ENCODE data around the gene SIPA1L3. TPM values are rescaled to one million over a fixed set of nuclear protein-coding genes. Genes with fewer than 3 reads are reported as not detected.

SIPA1L3 gene
- polyA plus RNA-seq, 2 of the 4 experiments (the other 2 are of a cell fraction), result 28.9 to 50.6 TPM

DNA sequence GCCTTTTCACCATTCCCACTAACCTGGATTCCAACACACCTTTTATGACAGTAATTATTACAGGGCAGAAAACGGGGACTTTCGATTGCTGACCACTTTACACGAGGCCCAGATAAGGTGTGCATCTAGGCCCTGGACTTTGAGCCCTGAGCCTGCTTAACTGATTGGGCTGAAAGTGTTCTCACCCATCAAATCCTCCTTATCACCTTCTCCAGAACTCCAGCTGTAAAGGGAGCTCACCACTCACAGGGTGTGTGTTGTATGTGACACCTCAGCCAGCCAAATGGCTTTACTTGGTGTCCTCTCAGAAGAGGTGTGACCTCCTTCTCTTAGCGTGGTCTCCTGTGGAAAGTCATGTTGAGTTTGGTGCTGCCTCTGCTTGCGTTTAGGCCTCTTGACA lies 36.5 kb downstream of the SIPA1L3 start:
- CTCF ChIA-PET, result interaction anchor here (0.9 to 1.7 kb wide), 3 partner anchors 10 to 22 kb away, joined by 3 to 5 read pairs (median 4); no protein-coding TSS in a partner anchor
- no peak for ATAC-seq
- 88% methylated on average over 5 of the region's 5 CpGs for WGBS (ENCODE audit: missing lambda C conversion rate)

DNA sequence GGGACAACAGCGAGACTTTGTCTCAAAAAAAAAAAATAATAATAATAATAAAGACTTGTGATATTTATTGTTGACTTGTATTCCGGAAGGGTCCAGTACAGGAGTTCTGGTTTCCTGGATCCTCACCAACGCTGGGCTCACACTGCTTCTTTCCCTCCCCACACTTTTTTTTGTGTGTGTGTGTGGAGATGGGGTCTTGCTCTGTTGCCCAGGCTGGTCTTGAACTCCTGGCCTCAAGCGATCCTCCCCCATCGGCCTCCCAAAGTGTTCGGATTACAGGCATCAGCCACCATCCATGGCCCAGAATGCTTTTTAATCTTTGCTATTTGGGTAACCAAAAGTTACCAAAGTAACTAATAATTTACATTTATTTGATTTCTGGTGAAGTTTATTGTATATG lies 39.1 kb downstream of the SIPA1L3 start:
- Histone ChIP-seq H3K27ac (0 out of 6 replicates have a peak overlapping the region, but pooled peaks of 1 of the 2 experiments have one; percentile 14), H3K4me3 (no peak overlapping the region), H3K4me1 (peaks cover 66% of the 10 kb centered on the region), H3K4me2 (no peak overlapping the region), H3K9me3 (no peaks in the 10 kb centered on the region)
- WGBS (ENCODE audit: missing lambda C conversion rate), result 95% methylated on average over 6 of the region's 6 CpGs
- CTCF ChIA-PET, result interaction anchor here (1.2 to 5.4 kb wide), 5 partner anchors 12 to 44 kb away, joined by 3 to 40 read pairs (median 5); no protein-coding TSS in a partner anchor
- DNase-seq (ENCODE audit: low read depth in 1 of 2, low spot score in 1 of 2) (no peak), FAIRE-seq (no peak), ATAC-seq (no peak)
- POLR2A ChIA-PET, result no interaction called here
- TF ChIP-seq MAFK (IDR thresholded peaks at IDR 0.05; ENCODE audit: partially characterized antibody), result no peak
- TF ChIP-seq ZSCAN20 (CRISPR knock-in tag; IDR thresholded peaks at IDR 0.05), result no peak
- no peak for TF ChIP-seq RARB (CRISPR knock-in tag; IDR thresholded peaks at IDR 0.05)
- TF ChIP-seq CHD4 (IDR thresholded peaks at IDR 0.05; ENCODE audit: borderline replicate concordance), result no peak
- TF ChIP-seq, protein P1, sequence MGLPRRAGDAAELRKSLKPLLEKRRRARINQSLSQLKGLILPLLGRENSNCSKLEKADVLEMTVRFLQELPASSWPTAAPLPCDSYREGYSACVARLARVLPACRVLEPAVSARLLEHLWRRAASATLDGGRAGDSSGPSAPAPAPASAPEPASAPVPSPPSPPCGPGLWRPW (IDR thresholded peaks at IDR 0.05), result no peak
- TF ChIP-seq RAD21 (conservative IDR thresholded peaks at IDR 0.05 in 1 of 2, IDR thresholded peaks at IDR 0.05 in 1 of 2), result no peak
- TF ChIP-seq, protein P2, sequence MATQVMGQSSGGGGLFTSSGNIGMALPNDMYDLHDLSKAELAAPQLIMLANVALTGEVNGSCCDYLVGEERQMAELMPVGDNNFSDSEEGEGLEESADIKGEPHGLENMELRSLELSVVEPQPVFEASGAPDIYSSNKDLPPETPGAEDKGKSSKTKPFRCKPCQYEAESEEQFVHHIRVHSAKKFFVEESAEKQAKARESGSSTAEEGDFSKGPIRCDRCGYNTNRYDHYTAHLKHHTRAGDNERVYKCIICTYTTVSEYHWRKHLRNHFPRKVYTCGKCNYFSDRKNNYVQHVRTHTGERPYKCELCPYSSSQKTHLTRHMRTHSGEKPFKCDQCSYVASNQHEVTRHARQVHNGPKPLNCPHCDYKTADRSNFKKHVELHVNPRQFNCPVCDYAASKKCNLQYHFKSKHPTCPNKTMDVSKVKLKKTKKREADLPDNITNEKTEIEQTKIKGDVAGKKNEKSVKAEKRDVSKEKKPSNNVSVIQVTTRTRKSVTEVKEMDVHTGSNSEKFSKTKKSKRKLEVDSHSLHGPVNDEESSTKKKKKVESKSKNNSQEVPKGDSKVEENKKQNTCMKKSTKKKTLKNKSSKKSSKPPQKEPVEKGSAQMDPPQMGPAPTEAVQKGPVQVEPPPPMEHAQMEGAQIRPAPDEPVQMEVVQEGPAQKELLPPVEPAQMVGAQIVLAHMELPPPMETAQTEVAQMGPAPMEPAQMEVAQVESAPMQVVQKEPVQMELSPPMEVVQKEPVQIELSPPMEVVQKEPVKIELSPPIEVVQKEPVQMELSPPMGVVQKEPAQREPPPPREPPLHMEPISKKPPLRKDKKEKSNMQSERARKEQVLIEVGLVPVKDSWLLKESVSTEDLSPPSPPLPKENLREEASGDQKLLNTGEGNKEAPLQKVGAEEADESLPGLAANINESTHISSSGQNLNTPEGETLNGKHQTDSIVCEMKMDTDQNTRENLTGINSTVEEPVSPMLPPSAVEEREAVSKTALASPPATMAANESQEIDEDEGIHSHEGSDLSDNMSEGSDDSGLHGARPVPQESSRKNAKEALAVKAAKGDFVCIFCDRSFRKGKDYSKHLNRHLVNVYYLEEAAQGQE (IDR thresholded peaks at IDR 0.05), result no peak
- TF ChIP-seq TP53 (CRISPR knock-in tag; IDR thresholded peaks at IDR 0.05), result no peak
- TF ChIP-seq, protein P3, sequence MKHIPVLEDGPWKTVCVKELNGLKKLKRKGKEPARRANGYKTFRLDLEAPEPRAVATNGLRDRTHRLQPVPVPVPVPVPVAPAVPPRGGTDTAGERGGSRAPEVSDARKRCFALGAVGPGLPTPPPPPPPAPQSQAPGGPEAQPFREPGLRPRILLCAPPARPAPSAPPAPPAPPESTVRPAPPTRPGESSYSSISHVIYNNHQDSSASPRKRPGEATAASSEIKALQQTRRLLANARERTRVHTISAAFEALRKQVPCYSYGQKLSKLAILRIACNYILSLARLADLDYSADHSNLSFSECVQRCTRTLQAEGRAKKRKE (CRISPR knock-in tag; IDR thresholded peaks at IDR 0.05; ENCODE audit: low read depth), result no peak
- TF ChIP-seq HOXA7 (CRISPR knock-in tag; IDR thresholded peaks at IDR 0.05), result no peak
- TF ChIP-seq RFX5 (IDR thresholded peaks at IDR 0.05), result no peak

More for the DNA sequence above, 36.5 kb downstream of the SIPA1L3 start:
- no peak for TF ChIP-seq KDM5A (IDR thresholded peaks at IDR 0.05)
- TF ChIP-seq, protein P4, sequence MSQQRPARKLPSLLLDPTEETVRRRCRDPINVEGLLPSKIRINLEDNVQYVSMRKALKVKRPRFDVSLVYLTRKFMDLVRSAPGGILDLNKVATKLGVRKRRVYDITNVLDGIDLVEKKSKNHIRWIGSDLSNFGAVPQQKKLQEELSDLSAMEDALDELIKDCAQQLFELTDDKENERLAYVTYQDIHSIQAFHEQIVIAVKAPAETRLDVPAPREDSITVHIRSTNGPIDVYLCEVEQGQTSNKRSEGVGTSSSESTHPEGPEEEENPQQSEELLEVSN (IDR thresholded peaks at IDR 0.05; ENCODE audit: borderline replicate concordance, low read depth), result no peak
- no peak for TF ChIP-seq TP53 (CRISPR knock-in tag; IDR thresholded peaks at IDR 0.05)
- TF ChIP-seq NFE2L2 (conservative IDR thresholded peaks at IDR 0.05; ENCODE audit: low read length), result 0 out of 2 replicates have a peak, but pooled peaks have one; percentile 16
- 0 out of 5 replicates have a peak, but pooled peaks of 1 of the 2 experiments have one; percentile 11 for TF ChIP-seq JUN (IDR thresholded peaks at IDR 0.05)
- Histone ChIP-seq H3K27ac (peak overlapping the region; percentile 80 to 86), H3K4me2 (peak overlapping the region; percentile 80), H3K4me3 (no peak overlapping the region), H3K4me1 (peaks cover 73% of the 10 kb centered on the region), H3K9me3 (peaks cover 6% of the 10 kb centered on the region)
- POLR2A ChIA-PET, result interaction anchor here (3.3 kb wide), 1 partner anchor 11 kb away, joined by 37 read pairs; no protein-coding TSS in a partner anchor
- DNase-seq (ENCODE audit: low read depth in 1 of 2, low spot score in 1 of 2), result no peak
- peak; percentile 88 for FAIRE-seq

DNA sequence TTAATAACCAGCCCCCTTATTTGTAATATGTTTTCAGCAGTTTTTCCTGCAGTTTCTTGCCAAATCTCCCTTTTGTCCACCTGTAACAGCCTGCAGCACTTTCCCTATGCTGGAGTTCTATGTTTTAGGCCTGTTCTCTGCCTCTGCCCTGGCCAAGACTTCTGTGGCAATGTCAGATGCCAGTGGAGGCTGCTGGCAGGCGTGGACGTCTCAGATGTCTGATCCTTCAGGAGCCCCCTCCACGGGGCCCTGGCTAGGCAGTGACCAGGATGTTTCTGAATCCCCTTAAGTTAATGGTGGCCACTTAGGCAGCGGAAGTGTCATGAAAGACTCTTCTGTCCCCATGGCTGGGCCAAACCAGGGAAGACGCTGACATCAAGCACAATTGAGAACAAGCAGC lies 40.8 kb downstream of the SIPA1L3 start:
- H3K4me2 ChIP-seq, result peak overlapping the region; percentile 3; the same call in 1 of the 3 replicates
- 89% methylated on average over 5 of the region's 5 CpGs for WGBS (ENCODE audit: missing lambda C conversion rate)
- ChIA-PET CTCF (interaction anchor here (1.6 to 5.4 kb wide), 2 partner anchors 16 to 45 kb away, joined by 5 to 40 read pairs; no protein-coding TSS in a partner anchor), POLR2A (no interaction called here)
- ATAC-seq (no peak), FAIRE-seq (no peak), DNase-seq (ENCODE audit: low read depth in 1 of 2, low spot score in 1 of 2) (no peak)
- TF ChIP-seq HEYL (CRISPR knock-in tag; IDR thresholded peaks at IDR 0.05) (no peak), PHF8 (IDR thresholded peaks at IDR 0.05; ENCODE audit: borderline replicate concordance, low read depth) (no peak), RAD21 (conservative IDR thresholded peaks at IDR 0.05 in 1 of 2, IDR thresholded peaks at IDR 0.05 in 1 of 2) (no peak), ZNF302 (CRISPR knock-in tag; IDR thresholded peaks at IDR 0.05) (no peak), ZFP36 (IDR thresholded peaks at IDR 0.05; ENCODE audit: borderline replicate concordance, partially characterized antibody) (no peak), HOXB13 (CRISPR knock-in tag; IDR thresholded peaks at IDR 0.05; ENCODE audit: low read depth) (no peak), EHF (CRISPR knock-in tag; IDR thresholded peaks at IDR 0.05) (no peak), CHD2 (IDR thresholded peaks at IDR 0.05; ENCODE audit: low read length, partially characterized antibody) (no peak), RNF2 (IDR thresholded peaks at IDR 0.05; ENCODE audit: borderline replicate concordance, low read depth) (no peak), NFE2L2 (conservative IDR thresholded peaks at IDR 0.05; ENCODE audit: low read length) (no peak)
- TF ChIP-seq, protein P3 (CRISPR knock-in tag; IDR thresholded peaks at IDR 0.05; ENCODE audit: low read depth), result no peak
- H3K4me1 ChIP-seq, result peaks cover 66% of the 10 kb centered on the region
- no peak overlapping the region for H3K4me3 ChIP-seq
- H3K9me3 ChIP-seq, result no peaks in the 10 kb centered on the region
- peak overlapping the region; percentile 8 to 56; a peak in 3 of 6 replicates for H3K27ac ChIP-seq
